CD4-positive, alpha-beta T cell treated with Interleukin-2 at 100 ng/mL for 4 hours (primary cell): Measurements from ENCODE around the gene SHROOM2.

ENCODE experiments used
- DNase-seq: peaks from one replicate; pipeline ENCODE4 v3.0.0-alpha.2; 2020; ENCODE audit warnings: low spot score

SHROOM2 gene

GRCh38 chrX:9897761-9898161, 111.5 kb downstream of the SHROOM2 start:
- no peak for DNase-seq

GRCh38 chrX:9899640-9900111, 113.4 kb downstream of the SHROOM2 start:
- no peak for DNase-seq

GRCh38 chrX:9902656-9903055, 116.4 kb downstream of the SHROOM2 start:
- DNase-seq: no peak

GRCh38 chrX:9903146-9903545, 116.9 kb downstream of the SHROOM2 start:
- no peak for DNase-seq

GRCh38 chrX:9905288-9905687, 119.1 kb downstream of the SHROOM2 start:
- no peak for DNase-seq

- no peak for DNase-seq
Observed at GRCh38 chrX:9905721-9906120, 119.5 kb downstream of the SHROOM2 start.

- no peak for DNase-seq
Observed at GRCh38 chrX:9906919-9907318, 120.7 kb downstream of the SHROOM2 start.

- DNase-seq: no peak
Observed at GRCh38 chrX:9907645-9908387, 121.6 kb downstream of the SHROOM2 start.

- DNase-seq: no peak
Observed at GRCh38 chrX:9909254-9909653, 123.0 kb downstream of the SHROOM2 start.

GRCh38 chrX:9911487-9911886, 125.3 kb downstream of the SHROOM2 start:
- no peak for DNase-seq

GRCh38 chrX:9912351-9913145, 126.3 kb downstream of the SHROOM2 start:
- no peak for DNase-seq

GRCh38 chrX:9913146-9913433, 126.9 kb downstream of the SHROOM2 start:
- DNase-seq: no peak

- DNase-seq: no peak
Observed at GRCh38 chrX:9917861-9918260, 131.6 kb downstream of the SHROOM2 start.

- DNase-seq: no peak
Observed at GRCh38 chrX:9919632-9920172, 133.5 kb downstream of the SHROOM2 start.

- no peak for DNase-seq
Observed at GRCh38 chrX:9921407-9921806, 135.2 kb downstream of the SHROOM2 start.

GRCh38 chrX:9923357-9923756, 137.1 kb downstream of the SHROOM2 start:
- no peak for DNase-seq

- no peak for DNase-seq
Observed at GRCh38 chrX:9926002-9926401, 139.8 kb downstream of the SHROOM2 start.

GRCh38 chrX:9927698-9928482, 141.7 kb downstream of the SHROOM2 start:
- no peak for DNase-seq

- no peak for DNase-seq
Observed at GRCh38 chrX:9935436-9935835, 149.2 kb downstream of the SHROOM2 start.

- DNase-seq: no peak
Observed at GRCh38 chrX:9937761-9938160, 151.5 kb downstream of the SHROOM2 start.

- DNase-seq: no peak
Observed at GRCh38 chrX:9938516-9938915, 152.3 kb downstream of the SHROOM2 start.

- DNase-seq: no peak
Observed at GRCh38 chrX:9940421-9940820, 154.2 kb downstream of the SHROOM2 start.
